Smooth muscle cell (in vitro differentiated cells): ENCODE measurements around the gene DAAM1. TPM values are rescaled to one million over a fixed set of nuclear protein-coding genes. Genes with fewer than 3 reads are reported as not detected.

Source experiments
- DNase-seq: peaks from one replicate; lab custom pipeline; 2025; ENCODE audit not compliant: unreplicated experiment; lab: John Stamatoyannopoulos, UW
- H2AFZ ChIP-seq: fragments of 200-600 bp; sonication (generic); 2 replicates; pipeline ENCODE4 v1.6.0; 2016; ENCODE audit warnings: antibody characterized with exemption, low read depth, mild to moderate bottlenecking
- H3F3A ChIP-seq: fragments of 200-600 bp; sonication (generic); 2 replicates; pipeline ENCODE4 v1.6.0; 2017; ENCODE audit warnings: antibody characterized with exemption, low read depth
- H3K27ac ChIP-seq: fragments of 200-600 bp; sonication (generic); 2 replicates; pipeline ENCODE4 v1.5.1; 2016; ENCODE audit warnings: low read depth, mild to moderate bottlenecking
- H3K27me3 ChIP-seq: fragments of 200-600 bp; sonication (generic); 2 replicates; pipeline ENCODE4 v1.6.1; 2016; ENCODE audit warnings: low read depth, mild to moderate bottlenecking
- H3K36me3 ChIP-seq: fragments of 200-600 bp; sonication (generic); 2 replicates; pipeline ENCODE4 v1.5.1; 2016; ENCODE audit warnings: low read depth
- H3K4me1 ChIP-seq: fragments of 200-600 bp; sonication (generic); 2 replicates; pipeline ENCODE4 v1.5.1; 2016; ENCODE audit warnings: low read depth
- H3K4me2 ChIP-seq: fragments of 200-600 bp; sonication (generic); 2 replicates; pipeline ENCODE4 v1.6.0; 2016; ENCODE audit warnings: mild to moderate bottlenecking
- H3K4me3 ChIP-seq: fragments of 200-600 bp; sonication (generic); 2 replicates; pipeline ENCODE4 v1.5.1; 2016; ENCODE audit warnings: mild to moderate bottlenecking
- H3K79me2 ChIP-seq: fragments of 200-600 bp; sonication (generic); 2 replicates; pipeline ENCODE4 v1.6.0; 2016; ENCODE audit warnings: low read depth, mild to moderate bottlenecking
- H3K9ac ChIP-seq: fragments of 200-600 bp; sonication (generic); 2 replicates; pipeline ENCODE4 v1.6.0; 2016; ENCODE audit warnings: low read depth
- H3K9me3 ChIP-seq: fragments of 200-600 bp; sonication (generic); replicated peaks from 2 replicates; pipeline ENCODE4 v1.5.1; 2016; ENCODE audit warnings: low read depth
- H4K20me1 ChIP-seq: fragments of 200-600 bp; sonication (generic); 2 replicates; pipeline ENCODE4 v1.6.0; 2016; ENCODE audit warnings: low read depth
- WGBS: methylation state at CpG from one replicate; pipeline ENCODE4 v1.1.7; 2016; ENCODE audit warnings: low lambda C conversion rate; 5-methylcytosine and 5-hydroxymethylcytosine counted together
- polyA plus RNA-seq: library from polyadenylated mRNA; unstranded; fragments of >200 nt; fragmentation: Nextera tagmentation; extraction: Ambion mirVana; gene quantifications from 2 replicates; pipeline ENCODE4 v1.2.1, GENCODE V29; 2016
- total RNA-seq: library from RNA; depleted of rRNA; stranded (reverse); fragments of >200 nt; gene quantifications from 2 replicates; pipeline ENCODE4 v1.2.3, GENCODE V29; 2014
- TF ChIP-seq, protein P1 (sequence below): fragments of 200-600 bp; sonication (generic); IDR thresholded peaks from 2 replicates; pipeline ENCODE4 v1.5.1; 2017; ENCODE audit warnings: borderline replicate concordance, mild to moderate bottlenecking, antibody characterized with exemption; ENCODE audit not compliant: insufficient read depth, poor library complexity, severe bottlenecking

The DAAM1 gene
- total and polyA plus RNA-seq, 2 experiments from 2014 or later = 10.9 to 46.4 TPM

DNA sequence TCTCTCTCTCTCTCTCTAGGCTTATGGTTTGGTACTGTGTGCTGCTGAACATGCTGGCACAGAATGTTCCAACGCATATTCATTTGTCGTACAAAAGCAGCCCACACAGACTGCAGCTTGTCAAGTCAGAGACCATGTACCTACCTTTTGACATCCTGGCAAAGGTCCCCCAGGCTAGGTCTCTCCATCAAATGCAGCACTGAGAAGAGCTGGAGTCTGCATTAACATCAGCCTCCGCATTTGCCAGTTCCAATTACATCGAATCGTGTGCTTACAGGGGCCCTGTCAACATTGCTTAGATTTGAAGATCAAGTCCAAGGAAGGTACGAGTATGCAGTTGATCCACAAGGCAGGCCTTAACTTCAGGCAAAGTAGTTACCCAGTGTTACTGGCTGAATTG, 228.8 kb downstream of the DAAM1 start:
- no peak overlapping the region for H3K4me2 ChIP-seq
- no peaks in the 10 kb centered on the region for H3K36me3 ChIP-seq
- no peak overlapping the region for H3K27ac ChIP-seq
- H3K9me3 ChIP-seq = no peaks in the 10 kb centered on the region
- DNase-seq = no peak
- H3F3A ChIP-seq = no peaks in the 10 kb centered on the region
- no peak overlapping the region for H2AFZ ChIP-seq
- H3K4me1 ChIP-seq = no peaks in the 10 kb centered on the region
- H3K79me2 ChIP-seq = no peaks in the 10 kb centered on the region
- no peak overlapping the region for H3K4me3 ChIP-seq
- TF ChIP-seq, protein P1, sequence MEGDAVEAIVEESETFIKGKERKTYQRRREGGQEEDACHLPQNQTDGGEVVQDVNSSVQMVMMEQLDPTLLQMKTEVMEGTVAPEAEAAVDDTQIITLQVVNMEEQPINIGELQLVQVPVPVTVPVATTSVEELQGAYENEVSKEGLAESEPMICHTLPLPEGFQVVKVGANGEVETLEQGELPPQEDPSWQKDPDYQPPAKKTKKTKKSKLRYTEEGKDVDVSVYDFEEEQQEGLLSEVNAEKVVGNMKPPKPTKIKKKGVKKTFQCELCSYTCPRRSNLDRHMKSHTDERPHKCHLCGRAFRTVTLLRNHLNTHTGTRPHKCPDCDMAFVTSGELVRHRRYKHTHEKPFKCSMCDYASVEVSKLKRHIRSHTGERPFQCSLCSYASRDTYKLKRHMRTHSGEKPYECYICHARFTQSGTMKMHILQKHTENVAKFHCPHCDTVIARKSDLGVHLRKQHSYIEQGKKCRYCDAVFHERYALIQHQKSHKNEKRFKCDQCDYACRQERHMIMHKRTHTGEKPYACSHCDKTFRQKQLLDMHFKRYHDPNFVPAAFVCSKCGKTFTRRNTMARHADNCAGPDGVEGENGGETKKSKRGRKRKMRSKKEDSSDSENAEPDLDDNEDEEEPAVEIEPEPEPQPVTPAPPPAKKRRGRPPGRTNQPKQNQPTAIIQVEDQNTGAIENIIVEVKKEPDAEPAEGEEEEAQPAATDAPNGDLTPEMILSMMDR = no peak
- H4K20me1 ChIP-seq = no peaks in the 10 kb centered on the region
- H3K9ac ChIP-seq = no peak overlapping the region
- no peaks in the 10 kb centered on the region for H3K27me3 ChIP-seq
- 95% methylated on average over 5 of the region's 6 CpGs for WGBS

DNA sequence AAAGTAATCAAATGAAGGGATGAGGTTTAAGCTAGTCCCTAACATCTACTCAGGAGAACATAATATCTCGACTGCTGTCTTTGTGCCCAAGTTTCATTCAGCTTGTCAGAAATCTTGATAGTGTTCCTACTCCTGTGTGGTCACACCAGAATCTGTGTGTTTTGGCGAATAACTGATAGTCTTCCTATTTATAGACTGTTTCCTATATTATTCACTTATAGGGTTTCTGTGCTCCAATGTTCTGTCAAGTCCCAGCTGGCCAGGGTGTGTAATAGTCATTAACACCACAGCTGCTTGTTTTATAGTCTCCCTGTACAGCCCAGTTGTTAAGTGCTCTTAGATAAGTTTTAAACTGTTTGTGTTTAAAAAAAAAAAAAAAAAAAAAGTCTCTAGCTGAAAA, 230.8 kb downstream of the DAAM1 start:
- no peak overlapping the region for H3K27ac ChIP-seq
- no peaks in the 10 kb centered on the region for H3K9me3 ChIP-seq
- no peaks in the 10 kb centered on the region for H3K36me3 ChIP-seq
- no peaks in the 10 kb centered on the region for H3K79me2 ChIP-seq
- TF ChIP-seq, protein P1 = no peak
- H2AFZ ChIP-seq = no peak overlapping the region
- no peak overlapping the region for H3K9ac ChIP-seq
- DNase-seq = no peak
- no peak overlapping the region for H3K4me3 ChIP-seq
- no peaks in the 10 kb centered on the region for H4K20me1 ChIP-seq
- H3K4me1 ChIP-seq = no peaks in the 10 kb centered on the region
- no peak overlapping the region for H3K4me2 ChIP-seq
- no peaks in the 10 kb centered on the region for H3K27me3 ChIP-seq
- no peaks in the 10 kb centered on the region for H3F3A ChIP-seq
- 67% methylated on average over 2 of the region's 2 CpGs for WGBS
